IMR-90 (cell line): Measurements from ENCODE around the gene USB1.

ENCODE experiments used
- CTCF ChIP-seq: conservative IDR thresholded peaks from 2 replicates; pipeline ENCODE4 v1.5.1; 2012; ENCODE audit warnings: mild to moderate bottlenecking, low read depth, low read length, improper control_type of control experiment
- POLR2A ChIP-seq: IDR thresholded peaks from 2 replicates; pipeline ENCODE4 v1.6.1; 2012; ENCODE audit warnings: mild to moderate bottlenecking, low read depth, low read length
- RCOR1 ChIP-seq: IDR thresholded peaks from 2 replicates; pipeline ENCODE4 v1.6.1; 2012; ENCODE audit warnings: mild to moderate bottlenecking, low read length, improper control_type of control experiment; ENCODE audit not compliant: insufficient replicate concordance

- TF ChIP-seq CTCF = no peak
- TF ChIP-seq POLR2A = no peak
- no peak for TF ChIP-seq RCOR1
Measured at GRCh38 chr16:58051296-58051695, 50.1 kb downstream of the USB1 start.
